H1 (cell line): ENCODE data around the gene AHI1. TPM values are rescaled to one million over a fixed set of nuclear protein-coding genes. Genes with fewer than 3 reads are reported as not detected.

Experiments
- CTCF ChIA-PET: fragments of 300-600 bp; sonication (Branson Sonifier 250); formaldehyde crosslinking; loops from one replicate; lab custom pipeline; 2021; ENCODE audit not compliant: partially characterized antibody; lab: Charles Lee
- POLR2A ChIA-PET: fragments of 300-600 bp; sonication (Branson Sonifier 250); formaldehyde crosslinking; loops from one replicate; lab custom pipeline; 2021; ENCODE audit warnings: inconsistent platforms; ENCODE audit not compliant: partially characterized antibody; lab: Charles Lee
- DNase-seq, 2 experiments: peaks; one replicate each; pipeline versions ENCODE4 v3.0.0 to v3.0.0-alpha.2; 2010 to 2022; ENCODE audit warnings: low spot score in 2 of 2, low read depth in 1 of 2, mixed read lengths in 1 of 2
- FAIRE-seq: peaks from 2 replicates; lab custom pipeline; 2011; peaks lifted over from hg19 to GRCh38; lab: Jason Lieb, UNC
- H2AFZ ChIP-seq: 2 replicates; pipeline ENCODE4 v1.8.1; 2012; ENCODE audit warnings: low read length, inconsistent platforms
- H2AK5ac ChIP-seq: 2 replicates; pipeline ENCODE4 v1.6.1; 2013; ENCODE audit warnings: low read depth, low read length
- H2BK120ac ChIP-seq: replicated peaks from 2 replicates; pipeline ENCODE3; 2013; ENCODE audit warnings: low read depth, low read length, inconsistent platforms
- H2BK12ac ChIP-seq: 2 replicates; pipeline ENCODE4 v1.6.1; 2013; ENCODE audit warnings: low read depth, low read length
- H2BK15ac ChIP-seq: 2 replicates; pipeline ENCODE4 v1.6.1; 2013; ENCODE audit warnings: low read length
- H2BK20ac ChIP-seq: 2 replicates; pipeline ENCODE4 v1.6.1; 2013; ENCODE audit warnings: low read length
- H2BK5ac ChIP-seq: 2 replicates; pipeline ENCODE4 v1.6.1; 2013; ENCODE audit warnings: low read depth, low read length
- H3K14ac ChIP-seq: 2 replicates; pipeline ENCODE4 v1.6.1; 2013; ENCODE audit warnings: inconsistent platforms; ENCODE audit not compliant: insufficient read length
- H3K18ac ChIP-seq: 2 replicates; pipeline ENCODE4 v1.6.1; 2013; ENCODE audit warnings: low read length; ENCODE audit errors: extremely low read depth
- H3K23ac ChIP-seq: 2 replicates; pipeline ENCODE4 v1.6.1; 2013; ENCODE audit warnings: inconsistent platforms; ENCODE audit not compliant: insufficient read length
- H3K23me2 ChIP-seq: 2 replicates; pipeline ENCODE4 v1.6.1; 2013; ENCODE audit warnings: low read depth, low read length
- H3K27ac ChIP-seq: 2 replicates; pipeline ENCODE4 v1.6.1; 2011; ENCODE audit warnings: low read depth, low read length, inconsistent platforms
- H3K27me3 ChIP-seq, 4 experiments: replicated peaks in 1 of 4; 1 replicate in 1 of 4; 2 replicates in 3 of 4; pipeline versions ENCODE4 v1.6.1 to v1.8.1; 2011 to 2013; ENCODE audit warnings: low read length in 3 of 4, mild to moderate bottlenecking in 3 of 4, inconsistent platforms in 2 of 4, mixed read lengths in 2 of 4, moderate library complexity in 1 of 4; ENCODE audit not compliant: control insufficient read depth in 3 of 4, insufficient read depth in 3 of 4; ENCODE audit errors: extremely low read depth in 1 of 4
- H3K36me3 ChIP-seq, 4 experiments: 2 replicates each; pipeline versions ENCODE4 v1.6.1 to v1.8.1; 2011 to 2013; ENCODE audit warnings: mild to moderate bottlenecking in 4 of 4, low read length in 3 of 4, moderate library complexity in 2 of 4, control low read depth in 1 of 4, inconsistent platforms in 1 of 4; ENCODE audit not compliant: insufficient read depth in 4 of 4, control insufficient read depth in 2 of 4
- H3K4ac ChIP-seq: replicated peaks from 2 replicates; pipeline ENCODE3; 2013; ENCODE audit warnings: low read length, low read depth, mixed read lengths, inconsistent platforms; ENCODE audit not compliant: insufficient read length
- H3K4me1 ChIP-seq, 4 experiments: replicated peaks in 1 of 4; 1 replicate in 1 of 4; 2 replicates in 3 of 4; pipeline versions ENCODE4 v1.6.1 to v1.8.1; 2011 to 2013; ENCODE audit warnings: low read length in 3 of 4, inconsistent platforms in 2 of 4, mixed read lengths in 1 of 4; ENCODE audit not compliant: insufficient read depth in 4 of 4, control insufficient read depth in 3 of 4
- H3K4me2 ChIP-seq, 2 experiments: 2 replicates each; pipeline versions ENCODE4 v1.6.1 to v1.8.1; 2011 to 2013; ENCODE audit warnings: low read depth in 2 of 2, low read length in 2 of 2, control low read depth in 1 of 2, inconsistent platforms in 1 of 2, mild to moderate bottlenecking in 1 of 2; ENCODE audit not compliant: insufficient read depth in 1 of 2
- H3K4me3 ChIP-seq, 4 experiments: fragments of 200-600, 300-600 bp in 1 of 4; sonication (generic), shearing (Covaris generic), sonication (Bioruptor Twin) in 1 of 4; 2 replicates each; pipeline versions ENCODE4 v1.5.1 to v1.8.1; 2011 to 2016; ENCODE audit warnings: low read length in 4 of 4, low read depth in 3 of 4, control low read depth in 2 of 4, inconsistent platforms in 2 of 4, mild to moderate bottlenecking in 2 of 4, mixed read lengths in 1 of 4, moderate library complexity in 1 of 4; ENCODE audit not compliant: insufficient read depth in 2 of 4; ENCODE audit errors: extremely low read depth in 1 of 4
- H3K56ac ChIP-seq: replicated peaks from 2 replicates; pipeline ENCODE3; 2013; ENCODE audit warnings: low read depth, mild to moderate bottlenecking, mixed read lengths, low read length, inconsistent platforms; ENCODE audit not compliant: insufficient read length
- H3K79me1 ChIP-seq: 2 replicates; pipeline ENCODE4 v1.6.1; 2013; ENCODE audit warnings: low read depth, low read length, control low read depth
- H3K79me2 ChIP-seq, 2 experiments: 2 replicates each; pipeline versions ENCODE4 v1.6.1 to v1.8.1; 2012 to 2013; ENCODE audit warnings: low read length in 2 of 2, mild to moderate bottlenecking in 2 of 2, inconsistent platforms in 1 of 2; ENCODE audit not compliant: insufficient read depth in 2 of 2, control insufficient read depth in 1 of 2
- H3K9ac ChIP-seq, 4 experiments: replicated peaks in 1 of 4; 1 replicate in 1 of 4; 2 replicates in 3 of 4; pipeline versions ENCODE4 v1.6.1 to v1.8.1; 2011 to 2013; ENCODE audit warnings: low read depth in 3 of 4, low read length in 3 of 4, control low read depth in 2 of 4, mild to moderate bottlenecking in 2 of 4, moderate library complexity in 2 of 4, inconsistent platforms in 1 of 4; ENCODE audit errors: extremely low read depth in 1 of 4
- H3K9me3 ChIP-seq, 2 experiments: 2 replicates each; pipeline versions ENCODE4 v1.6.1 to v1.8.1; 2012 to 2013; ENCODE audit warnings: mild to moderate bottlenecking in 2 of 2, moderate library complexity in 2 of 2, control low read depth in 1 of 2, inconsistent platforms in 1 of 2, low read depth in 1 of 2, low read length in 1 of 2, mixed read lengths in 1 of 2; ENCODE audit not compliant: insufficient read depth in 2 of 2
- H4K20me1 ChIP-seq, 2 experiments: replicated peaks in 1 of 2; 2 replicates each; pipeline versions ENCODE3 to v1.8.1; 2011 to 2013; ENCODE audit warnings: inconsistent platforms in 2 of 2, low read length in 2 of 2, mild to moderate bottlenecking in 1 of 2; ENCODE audit not compliant: insufficient read depth in 2 of 2, control insufficient read depth in 1 of 2
- H4K5ac ChIP-seq: 2 replicates; pipeline ENCODE4 v1.6.1; 2013; ENCODE audit warnings: low read length, low read depth, mixed read lengths, inconsistent platforms; ENCODE audit not compliant: insufficient read length
- H4K8ac ChIP-seq: 2 replicates; pipeline ENCODE4 v1.8.0; 2013; ENCODE audit warnings: mild to moderate bottlenecking, moderate library complexity, low read length, inconsistent platforms; ENCODE audit not compliant: insufficient read depth; ENCODE audit errors: extremely low read depth
- H4K91ac ChIP-seq: replicated peaks from 2 replicates; pipeline ENCODE3; 2013; ENCODE audit warnings: low read length, mixed read lengths, inconsistent platforms; ENCODE audit not compliant: insufficient read length
- ASH2L ChIP-seq: fragments of 200-600, 300-600 bp; sonication (generic); IDR thresholded peaks from one replicate; pipeline ENCODE4 v1.7.1; 2017; ENCODE audit warnings: low read length
- CEBPB ChIP-seq: IDR thresholded peaks from 2 replicates; pipeline ENCODE4 v1.6.1; 2012; ENCODE audit warnings: low read depth, low read length
- EGR1 ChIP-seq: IDR thresholded peaks from 2 replicates; pipeline ENCODE4 v1.6.1; 2011; ENCODE audit warnings: low read depth, low read length, borderline replicate concordance
- EP300 ChIP-seq, 2 experiments: IDR thresholded peaks; 1 replicate in 1 of 2; 2 replicates in 1 of 2; pipeline ENCODE4 v1.6.1; 2011 to 2012; ENCODE audit warnings: low read depth in 2 of 2, low read length in 2 of 2, mild to moderate bottlenecking in 2 of 2, borderline replicate concordance in 1 of 2, inconsistent platforms in 1 of 2, moderate library complexity in 1 of 2
- GABPA ChIP-seq: IDR thresholded peaks from 2 replicates; pipeline ENCODE4 v1.6.1; 2011; ENCODE audit warnings: mild to moderate bottlenecking, low read length, moderate library complexity, borderline replicate concordance; ENCODE audit not compliant: insufficient read depth
- MAFK ChIP-seq: IDR thresholded peaks from 2 replicates; pipeline ENCODE4 v1.6.1; 2012; ENCODE audit warnings: low read depth, mild to moderate bottlenecking, improper control_type of control experiment, low read length
- POLR2A ChIP-seq, 2 experiments: IDR thresholded peaks; 1 replicate in 1 of 2; 2 replicates in 1 of 2; pipeline ENCODE4 v1.6.1; 2011; ENCODE audit warnings: low read depth in 2 of 2, low read length in 2 of 2, mild to moderate bottlenecking in 2 of 2; ENCODE audit errors: control extremely low read depth in 1 of 2
- POU5F1 ChIP-seq: IDR thresholded peaks from 2 replicates; pipeline ENCODE4 v1.6.1; 2011; ENCODE audit warnings: low read depth, mild to moderate bottlenecking, low read length, moderate library complexity
- RXRA ChIP-seq: IDR thresholded peaks from 2 replicates; pipeline ENCODE4 v1.6.1; 2011; ENCODE audit warnings: low read depth, mild to moderate bottlenecking, low read length, moderate library complexity; ENCODE audit not compliant: insufficient read depth
- SIRT6 ChIP-seq: IDR thresholded peaks from one replicate; pipeline ENCODE4 v1.7.1; 2012; ENCODE audit warnings: low read length, inconsistent platforms
- SP4 ChIP-seq: IDR thresholded peaks from 2 replicates; pipeline ENCODE4 v1.6.1; 2012; ENCODE audit warnings: low read length, inconsistent platforms
- SUZ12 ChIP-seq: fragments of 200-600 bp; sonication (generic); IDR thresholded peaks from 2 replicates; pipeline ENCODE4 v1.6.1; 2012; ENCODE audit warnings: mild to moderate bottlenecking, inconsistent platforms, low read length, moderate library complexity, mixed read lengths
- TEAD4 ChIP-seq: IDR thresholded peaks from 2 replicates; pipeline ENCODE4 v1.6.1; 2012; ENCODE audit warnings: low read depth, low read length, inconsistent platforms, mixed read lengths
- ZNF274 ChIP-seq: IDR thresholded peaks from 2 replicates; pipeline ENCODE4 v1.7.0; 2012; ENCODE audit warnings: low read length, borderline replicate concordance; ENCODE audit errors: extremely low read depth
- WGBS, 2 experiments: shearing (Covaris generic) in 1 of 2; methylation state at CpG; one replicate each; pipeline versions ENCODE4 v1.1.6 to v1.1.7; 2013 to 2015; ENCODE audit warnings: low lambda C conversion rate in 2 of 2, mixed read lengths in 2 of 2, inconsistent platforms in 1 of 2, low coverage in 1 of 2, missing lambda C conversion rate in 1 of 2; ENCODE audit not compliant: insufficient replicate concordance in 2 of 2, insufficient coverage in 1 of 2, insufficient read length in 1 of 2; ENCODE audit errors: extremely low coverage in 1 of 2, missing lambda C conversion rate in 1 of 2; 5-methylcytosine and 5-hydroxymethylcytosine counted together
- polyA plus RNA-seq, 7 experiments: library from polyadenylated mRNA; depleted of rRNA in 3 of 7; stranded (reverse) in 5 of 7; unstranded in 2 of 7; fragments of >200 nt in 5 of 7; fragments of 200-250 nt in 2 of 7; gene quantifications; 1 replicate in 5 of 7; 2 replicates in 1 of 7; 4 replicates in 1 of 7; pipeline versions ENCODE4 v1.2.1 to v1.2.3, GENCODE V29; 2011 to 2013; ENCODE audit warnings: missing spikeins in 2 of 7, mixed read lengths in 2 of 7
- total RNA-seq: library from RNA; stranded (reverse); fragmentation: NEBNext Ultra II Directional; extraction: Animal tissue kit (Norgen Biotek cat#: 25700); gene quantifications from 2 replicates; pipeline ENCODE4 v1.2.1, GENCODE V29; 2021
- TF ChIP-seq, protein P1 (sequence below): IDR thresholded peaks from 2 replicates; pipeline ENCODE4 v1.6.1; 2011; ENCODE audit warnings: low read depth, mild to moderate bottlenecking, low read length; ENCODE audit not compliant: insufficient read depth

The AHI1 gene
- total and polyA plus RNA-seq, 2 of the 8 experiments (the other 6 are each of a cell fraction or from before 2014, with no cell fraction given): 4.2 to 19.6 TPM

DNA sequence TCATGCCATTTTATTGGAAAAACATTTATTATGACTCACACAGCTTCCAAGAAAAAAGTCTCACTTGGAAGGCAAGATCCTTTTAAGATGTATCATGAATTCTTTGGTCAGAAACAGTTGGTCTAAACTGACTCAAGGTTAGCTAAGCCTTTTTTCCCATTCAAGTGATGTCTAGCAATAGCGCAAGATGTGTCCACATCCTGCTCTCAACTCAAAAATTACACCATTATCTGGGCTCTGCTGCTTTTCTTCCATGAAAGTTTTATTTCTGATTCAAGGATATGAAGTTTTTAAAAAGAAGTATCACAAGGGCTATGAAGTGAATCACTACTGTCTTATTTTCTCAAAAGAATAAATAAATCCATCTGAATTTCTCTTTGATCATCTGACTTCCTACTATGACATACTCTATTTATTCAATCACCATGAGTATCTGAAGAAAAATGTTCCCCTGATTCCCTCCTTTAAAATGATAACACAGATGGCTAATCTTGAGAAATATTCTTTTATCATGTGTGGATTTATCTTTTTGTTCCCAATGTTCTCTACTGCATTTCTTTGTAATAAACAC lies 139.2 kb downstream of the AHI1 start:
- no peak overlapping the region for H4K5ac ChIP-seq

More for the DNA sequence above, 139.2 kb downstream of the AHI1 start:
- no peak overlapping the region for H3K18ac ChIP-seq
- no peak overlapping the region for H3K14ac ChIP-seq
- H3K56ac ChIP-seq: no peak overlapping the region
- no peaks in the 10 kb centered on the region for H3K4me1 ChIP-seq
- H3K36me3 ChIP-seq: no peaks in the 10 kb centered on the region
- H4K8ac ChIP-seq: no peak overlapping the region
- no peaks in the 10 kb centered on the region for H4K20me1 ChIP-seq
- no peaks in the 10 kb centered on the region for H3K27me3 ChIP-seq
- no peak overlapping the region for H2AFZ ChIP-seq
- H2BK120ac ChIP-seq: no peak overlapping the region
- H3K79me1 ChIP-seq: no peaks in the 10 kb centered on the region
- POLR2A ChIA-PET: no interaction called here
- H3K23me2 ChIP-seq: no peaks in the 10 kb centered on the region; the same call in 1 of the 2 replicates
- H3K79me2 ChIP-seq: no peaks in the 10 kb centered on the region
- H3K4me2 ChIP-seq: no peak overlapping the region
- no peak overlapping the region for H2BK15ac ChIP-seq
- H3K4ac ChIP-seq: no peak overlapping the region
- H3K4me3 ChIP-seq: no peak overlapping the region
- no peak for TF ChIP-seq ASH2L
- TF ChIP-seq SIRT6: no peak
- TF ChIP-seq CEBPB: no peak
- TF ChIP-seq ZNF274: no peak
- TF ChIP-seq EP300 (IDR thresholded peaks at IDR 0.05; ENCODE audit: borderline replicate concordance in 1 of 2, low read depth in 2 of 2, low read length in 2 of 2): no peak
- no peak for TF ChIP-seq POU5F1
- no peak for TF ChIP-seq POLR2A (IDR thresholded peaks at IDR 0.05; ENCODE audit: control extremely low read depth in 1 of 2, low read depth in 2 of 2, low read length in 2 of 2)
- no peak for TF ChIP-seq SP4
- no peak for TF ChIP-seq MAFK
- no peak for TF ChIP-seq RXRA
- no peak for TF ChIP-seq TEAD4
- TF ChIP-seq GABPA: no peak
- TF ChIP-seq EGR1: no peak
- TF ChIP-seq SUZ12: no peak
- TF ChIP-seq, protein P1, sequence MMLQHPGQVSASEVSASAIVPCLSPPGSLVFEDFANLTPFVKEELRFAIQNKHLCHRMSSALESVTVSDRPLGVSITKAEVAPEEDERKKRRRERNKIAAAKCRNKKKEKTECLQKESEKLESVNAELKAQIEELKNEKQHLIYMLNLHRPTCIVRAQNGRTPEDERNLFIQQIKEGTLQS: no peak
- DNase-seq: no peak
- H3K27ac ChIP-seq: no peak overlapping the region
- H2AK5ac ChIP-seq: no peak overlapping the region
- no peak overlapping the region for H2BK12ac ChIP-seq
- CTCF ChIA-PET: no interaction called here
- H3K9ac ChIP-seq: no peak overlapping the region
- FAIRE-seq: peak; percentile 19
- H3K23ac ChIP-seq: no peak overlapping the region
- H3K9me3 ChIP-seq: no peaks in the 10 kb centered on the region
- 96% methylated on average over 1 of the region's 1 CpG; no CpG with 5 or more reads in 1 of the 2 experiments for WGBS, 2 experiments
- no peak overlapping the region for H2BK20ac ChIP-seq
- H4K91ac ChIP-seq: no peak overlapping the region
- H2BK5ac ChIP-seq: no peak overlapping the region
